Chondrocyte (in vitro differentiated cells): ENCODE data around the gene DSCAM. TPM values are rescaled to one million over a fixed set of nuclear protein-coding genes. Genes with fewer than 3 reads are reported as not detected.

ENCODE experiments used
- DNase-seq: peaks from one replicate; pipeline ENCODE4 v3.0.0; 2021; ENCODE audit warnings: mixed read lengths, low spot score
- H3K27ac Mint-ChIP-seq: one replicate; pipeline ENCODE4 v1.8.0; 2021; ENCODE audit warnings: mild to moderate bottlenecking, moderate library complexity, mixed read lengths; ENCODE audit not compliant: unreplicated experiment
- H3K27me3 Mint-ChIP-seq: 2 replicates; pipeline ENCODE4 v1.8.0; 2021; ENCODE audit warnings: low read depth, mixed read lengths
- H3K36me3 Mint-ChIP-seq: 2 replicates; pipeline ENCODE4 v1.8.0; 2021; ENCODE audit warnings: low read depth, mixed read lengths
- H3K4me1 Mint-ChIP-seq: 2 replicates; pipeline ENCODE4 v1.8.0; 2021; ENCODE audit warnings: low read depth, mild to moderate bottlenecking, mixed read lengths
- H3K4me3 Mint-ChIP-seq: one replicate; pipeline ENCODE4 v1.8.0; 2021; ENCODE audit warnings: mild to moderate bottlenecking, moderate library complexity, mixed read lengths; ENCODE audit not compliant: unreplicated experiment
- H3K9me3 Mint-ChIP-seq: 2 replicates; pipeline ENCODE4 v1.8.0; 2021; ENCODE audit warnings: low read depth, mixed read lengths
- CTCF ChIP-seq: fragments of 200-600 bp; sonication (generic); IDR thresholded peaks from 2 replicates; pipeline ENCODE4 v1.5.0; 2021; ENCODE audit warnings: antibody characterized with exemption, mild to moderate bottlenecking, moderate library complexity
- total RNA-seq: library from RNA; stranded (reverse); gene quantifications from 3 replicates; pipeline ENCODE4 v1.2.1, GENCODE V29; 2021

DSCAM gene
- total RNA-seq, 1 donor from 2014 or later: not detected

GRCh38 chr21:40517646-40518045 lies 329.3 kb downstream of the DSCAM start:
- no peak for TF ChIP-seq CTCF
- no peaks in the 10 kb centered on the region for H3K36me3 Mint-ChIP-seq
- DNase-seq: no peak
- H3K9me3 Mint-ChIP-seq: peaks cover 3% of the 10 kb centered on the region
- no peak overlapping the region for H3K4me3 Mint-ChIP-seq
- no peaks in the 10 kb centered on the region for H3K4me1 Mint-ChIP-seq
- no peak overlapping the region for H3K27ac Mint-ChIP-seq
- no peaks in the 10 kb centered on the region for H3K27me3 Mint-ChIP-seq

- no peaks in the 10 kb centered on the region for H3K36me3 Mint-ChIP-seq
- TF ChIP-seq CTCF: no peak
- H3K4me1 Mint-ChIP-seq: no peaks in the 10 kb centered on the region
- no peak overlapping the region for H3K27ac Mint-ChIP-seq
- no peaks in the 10 kb centered on the region for H3K27me3 Mint-ChIP-seq
- H3K4me3 Mint-ChIP-seq: no peak overlapping the region
- no peak for DNase-seq
- peaks cover 3% of the 10 kb centered on the region for H3K9me3 Mint-ChIP-seq
Observed at GRCh38 chr21:40516335-40516734, 330.6 kb downstream of the DSCAM start.

- H3K4me3 Mint-ChIP-seq: no peak overlapping the region
- peaks cover 3% of the 10 kb centered on the region for H3K9me3 Mint-ChIP-seq
- H3K4me1 Mint-ChIP-seq: peaks cover 5% of the 10 kb centered on the region
- H3K27me3 Mint-ChIP-seq: no peaks in the 10 kb centered on the region
- peak; percentile 61 for TF ChIP-seq CTCF
- H3K36me3 Mint-ChIP-seq: no peaks in the 10 kb centered on the region
- DNase-seq: no peak
- H3K27ac Mint-ChIP-seq: no peak overlapping the region
Observed at GRCh38 chr21:40512590-40512989, 334.4 kb downstream of the DSCAM start.

GRCh38 chr21:40507978-40508377 lies 339.0 kb downstream of the DSCAM start:
- H3K4me3 Mint-ChIP-seq: no peak overlapping the region
- no peaks in the 10 kb centered on the region for H3K36me3 Mint-ChIP-seq
- no peak for TF ChIP-seq CTCF
- peaks cover 5% of the 10 kb centered on the region for H3K4me1 Mint-ChIP-seq
- no peaks in the 10 kb centered on the region for H3K27me3 Mint-ChIP-seq
- H3K9me3 Mint-ChIP-seq: peaks cover 3% of the 10 kb centered on the region
- H3K27ac Mint-ChIP-seq: no peak overlapping the region
- no peak for DNase-seq

GRCh38 chr21:40505681-40506080 lies 341.3 kb downstream of the DSCAM start:
- no peak overlapping the region for H3K4me3 Mint-ChIP-seq
- H3K36me3 Mint-ChIP-seq: no peaks in the 10 kb centered on the region
- peaks cover 5% of the 10 kb centered on the region for H3K4me1 Mint-ChIP-seq
- H3K9me3 Mint-ChIP-seq: peaks cover 3% of the 10 kb centered on the region
- no peaks in the 10 kb centered on the region for H3K27me3 Mint-ChIP-seq
- no peak for DNase-seq
- no peak overlapping the region for H3K27ac Mint-ChIP-seq
- TF ChIP-seq CTCF: no peak
